GM23338 (cell line): Measurements from ENCODE around the gene SMIM44. TPM values are rescaled to one million over a fixed set of nuclear protein-coding genes. Genes with fewer than 3 reads are reported as not detected.

Source experiments
- ATAC-seq: fragments of 200-7000 bp; cut with Tn5 transposase; 3 replicates; pipeline ENCODE4 v1.9.1; 2020
- DNase-seq: peaks from one replicate; pipeline ENCODE4 v3.0.0-alpha.2; 2015; ENCODE audit warnings: low spot score
- H2AFZ ChIP-seq: fragments of 200-600 bp; sonication (generic); 2 replicates; pipeline ENCODE4 v1.8.0; 2016; ENCODE audit warnings: antibody characterized with exemption, mild to moderate bottlenecking, moderate library complexity
- H3F3A ChIP-seq: fragments of 200-600 bp; sonication (generic); replicated peaks from 2 replicates; pipeline ENCODE4 v1.8.0; 2017; ENCODE audit warnings: antibody characterized with exemption, mixed run types, low read depth
- H3K27ac ChIP-seq: fragments of 200-600 bp; sonication (generic); 2 replicates; pipeline ENCODE4 v1.6.1; 2016; ENCODE audit warnings: low read depth
- H3K27me3 ChIP-seq: fragments of 200-600 bp; sonication (generic); 2 replicates; pipeline ENCODE4 v1.8.0; 2016; ENCODE audit warnings: mild to moderate bottlenecking, mixed run types, moderate library complexity; ENCODE audit not compliant: insufficient read depth
- H3K36me3 ChIP-seq: fragments of 200-600 bp; sonication (generic); 2 replicates; pipeline ENCODE4 v1.8.0; 2016; ENCODE audit warnings: mild to moderate bottlenecking; ENCODE audit not compliant: insufficient read depth
- H3K4me1 ChIP-seq: fragments of 200-600 bp; sonication (generic); 2 replicates; pipeline ENCODE4 v1.8.0; 2016; ENCODE audit warnings: mild to moderate bottlenecking, moderate library complexity; ENCODE audit not compliant: insufficient read depth
- H3K4me2 ChIP-seq: fragments of 200-600 bp; sonication (generic); 2 replicates; pipeline ENCODE4 v1.7.1; 2017; ENCODE audit warnings: mixed run types
- H3K4me3 ChIP-seq: fragments of 200-600 bp; sonication (generic); 2 replicates; pipeline ENCODE4 v1.6.1; 2016; ENCODE audit warnings: mixed run types
- H3K79me2 ChIP-seq: fragments of 200-600 bp; sonication (generic); replicated peaks from 2 replicates; pipeline ENCODE4 v1.8.0; 2017; ENCODE audit warnings: mild to moderate bottlenecking; ENCODE audit not compliant: insufficient read depth
- H3K9me2 ChIP-seq: fragments of 200-600 bp; sonication (generic); 2 replicates; pipeline ENCODE4 v1.8.0; 2017; ENCODE audit not compliant: insufficient read depth
- H4K20me1 ChIP-seq: fragments of 200-600 bp; sonication (generic); replicated peaks from 2 replicates; pipeline ENCODE4 v1.8.0; 2017; ENCODE audit warnings: mild to moderate bottlenecking; ENCODE audit not compliant: insufficient read depth
- H3K27ac Mint-ChIP-seq: 2 replicates; pipeline ENCODE4 v1.8.0; 2020; ENCODE audit warnings: inconsistent platforms, mild to moderate bottlenecking, moderate library complexity, mixed read lengths
- H3K27me3 Mint-ChIP-seq: 3 replicates; pipeline ENCODE4 v1.8.0; 2022; ENCODE audit warnings: low read depth, mild to moderate bottlenecking, moderate library complexity, mixed read lengths, inconsistent platforms; ENCODE audit not compliant: insufficient read depth, poor library complexity
- H3K36me3 Mint-ChIP-seq: 3 replicates; pipeline ENCODE4 v1.8.0; 2021; ENCODE audit warnings: low read depth, mild to moderate bottlenecking, inconsistent platforms, moderate library complexity, mixed read lengths
- H3K4me1 Mint-ChIP-seq: 3 replicates; pipeline ENCODE4 v1.8.0; 2020; ENCODE audit warnings: mild to moderate bottlenecking, inconsistent platforms, mixed read lengths
- H3K4me3 Mint-ChIP-seq: 3 replicates; pipeline ENCODE4 v1.8.0; 2021; ENCODE audit warnings: moderate library complexity, mild to moderate bottlenecking, inconsistent platforms, mixed read lengths
- H3K9me3 Mint-ChIP-seq: 3 replicates; pipeline ENCODE4 v1.8.0; 2020; ENCODE audit warnings: moderate library complexity, mild to moderate bottlenecking, inconsistent platforms, mixed read lengths
- CREB1 ChIP-seq: fragments of 250-450 bp; sonication (Bioruptor Pico); IDR thresholded peaks from 2 replicates; pipeline ENCODE4 v1.5.0; 2020; ENCODE audit warnings: low read depth, mild to moderate bottlenecking, moderate library complexity
- EZH2 ChIP-seq: fragments of 200-600 bp; sonication (generic); IDR thresholded peaks from one replicate; pipeline ENCODE4 v1.8.0; 2017; ENCODE audit warnings: antibody characterized with exemption, mild to moderate bottlenecking, low read depth; ENCODE audit not compliant: unreplicated experiment
- EZH2phosphoT487 ChIP-seq: fragments of 200-600 bp; sonication (generic); IDR thresholded peaks from one replicate; pipeline ENCODE4 v1.8.1; 2018; ENCODE audit warnings: antibody characterized with exemption; ENCODE audit not compliant: unreplicated experiment
- JUNB ChIP-seq: IDR thresholded peaks from one replicate; pipeline ENCODE4 v1.6.1; 2016; ENCODE audit warnings: antibody characterized with exemption; ENCODE audit not compliant: unreplicated experiment
- NANOG ChIP-seq: IDR thresholded peaks from 2 replicates; pipeline ENCODE4 v1.6.1; 2016; ENCODE audit warnings: antibody characterized with exemption, borderline replicate concordance
- STAT1 ChIP-seq: IDR thresholded peaks from one replicate; pipeline ENCODE4 v1.6.1; 2016; ENCODE audit warnings: antibody characterized with exemption; ENCODE audit not compliant: unreplicated experiment
- ZNF114 ChIP-seq: fragments of 250-450 bp; sonication (Bioruptor Pico); IDR thresholded peaks from 2 replicates; pipeline ENCODE4 v1.5.0; 2020; ENCODE audit warnings: mild to moderate bottlenecking, moderate library complexity
- ZNF331 ChIP-seq: fragments of 250-450 bp; sonication (Bioruptor Pico); IDR thresholded peaks from 2 replicates; pipeline ENCODE4 v1.5.0; 2020; ENCODE audit warnings: low read depth, mild to moderate bottlenecking, moderate library complexity
- ZNF462 ChIP-seq: fragments of 250-450 bp; sonication (Bioruptor Pico); IDR thresholded peaks from 2 replicates; pipeline ENCODE4 v1.5.0; 2020; ENCODE audit warnings: mild to moderate bottlenecking, moderate library complexity
- polyA plus RNA-seq: library from polyadenylated mRNA; unstranded; fragments of >200 nt; fragmentation: Nextera tagmentation; extraction: Ambion mirVana; gene quantifications from 2 replicates; pipeline ENCODE4 v1.2.1, GENCODE V29; 2016
- total RNA-seq: library from RNA; depleted of rRNA; stranded (reverse); fragments of >200 nt; shearing (Covaris generic); gene quantifications from 2 replicates; pipeline ENCODE4 v1.2.3, GENCODE V29; 2014
- TF ChIP-seq, protein P1 (sequence below), 2 experiments: fragments of 200-600 bp in 1 of 2; sonication (generic) in 1 of 2; conservative IDR thresholded peaks; 2 replicates each; pipeline versions ENCODE4 v1.5.1 to v1.6.1; 2016 to 2017; ENCODE audit warnings: antibody characterized with exemption in 2 of 2, low read depth in 2 of 2, mild to moderate bottlenecking in 2 of 2, moderate library complexity in 1 of 2
- TF ChIP-seq, protein P2 (sequence below): IDR thresholded peaks from 2 replicates; pipeline ENCODE4 v1.6.1; 2016; ENCODE audit warnings: antibody characterized with exemption

Gene SMIM44
- total and polyA plus RNA-seq, 2 experiments from 2014 or later, result not detected

- H3K9me3 Mint-ChIP-seq, result no peaks in the 10 kb centered on the region
- H3K27ac ChIP-seq, result no peak overlapping the region
- no peak for DNase-seq
- no peak overlapping the region for H3K4me3 ChIP-seq
- TF ChIP-seq ZNF114 (CRISPR knock-in tag) (no peak), CREB1 (no peak), STAT1 (no peak), JUNB (no peak), EZH2phosphoT487 (no peak), EZH2 (no peak), ZNF331 (CRISPR knock-in tag) (no peak), NANOG (no peak), ZNF462 (no peak)
- TF ChIP-seq, protein P1, sequence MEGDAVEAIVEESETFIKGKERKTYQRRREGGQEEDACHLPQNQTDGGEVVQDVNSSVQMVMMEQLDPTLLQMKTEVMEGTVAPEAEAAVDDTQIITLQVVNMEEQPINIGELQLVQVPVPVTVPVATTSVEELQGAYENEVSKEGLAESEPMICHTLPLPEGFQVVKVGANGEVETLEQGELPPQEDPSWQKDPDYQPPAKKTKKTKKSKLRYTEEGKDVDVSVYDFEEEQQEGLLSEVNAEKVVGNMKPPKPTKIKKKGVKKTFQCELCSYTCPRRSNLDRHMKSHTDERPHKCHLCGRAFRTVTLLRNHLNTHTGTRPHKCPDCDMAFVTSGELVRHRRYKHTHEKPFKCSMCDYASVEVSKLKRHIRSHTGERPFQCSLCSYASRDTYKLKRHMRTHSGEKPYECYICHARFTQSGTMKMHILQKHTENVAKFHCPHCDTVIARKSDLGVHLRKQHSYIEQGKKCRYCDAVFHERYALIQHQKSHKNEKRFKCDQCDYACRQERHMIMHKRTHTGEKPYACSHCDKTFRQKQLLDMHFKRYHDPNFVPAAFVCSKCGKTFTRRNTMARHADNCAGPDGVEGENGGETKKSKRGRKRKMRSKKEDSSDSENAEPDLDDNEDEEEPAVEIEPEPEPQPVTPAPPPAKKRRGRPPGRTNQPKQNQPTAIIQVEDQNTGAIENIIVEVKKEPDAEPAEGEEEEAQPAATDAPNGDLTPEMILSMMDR (conservative IDR thresholded peaks at IDR 0.05; ENCODE audit: low read depth in 2 of 2), result no peak
- TF ChIP-seq, protein P2, sequence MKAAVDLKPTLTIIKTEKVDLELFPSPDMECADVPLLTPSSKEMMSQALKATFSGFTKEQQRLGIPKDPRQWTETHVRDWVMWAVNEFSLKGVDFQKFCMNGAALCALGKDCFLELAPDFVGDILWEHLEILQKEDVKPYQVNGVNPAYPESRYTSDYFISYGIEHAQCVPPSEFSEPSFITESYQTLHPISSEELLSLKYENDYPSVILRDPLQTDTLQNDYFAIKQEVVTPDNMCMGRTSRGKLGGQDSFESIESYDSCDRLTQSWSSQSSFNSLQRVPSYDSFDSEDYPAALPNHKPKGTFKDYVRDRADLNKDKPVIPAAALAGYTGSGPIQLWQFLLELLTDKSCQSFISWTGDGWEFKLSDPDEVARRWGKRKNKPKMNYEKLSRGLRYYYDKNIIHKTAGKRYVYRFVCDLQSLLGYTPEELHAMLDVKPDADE, result no peak
- H3K36me3 Mint-ChIP-seq, result peaks cover 40% of the 10 kb centered on the region; the same call in 2 of the 3 replicates
- peaks cover 8% of the 10 kb centered on the region for H3K27me3 Mint-ChIP-seq
- no peaks in the 10 kb centered on the region for H3K27me3 ChIP-seq
- ATAC-seq, result no peak
- peaks cover 5% of the 10 kb centered on the region; the same call in 1 of the 2 replicates for H3K36me3 ChIP-seq
- no peak overlapping the region for H2AFZ ChIP-seq
- no peaks in the 10 kb centered on the region for H3K4me1 Mint-ChIP-seq
- H3K4me1 ChIP-seq, result no peaks in the 10 kb centered on the region
- no peaks in the 10 kb centered on the region for H4K20me1 ChIP-seq
- H3K9me2 ChIP-seq, result no peaks in the 10 kb centered on the region
- no peak overlapping the region for H3K27ac Mint-ChIP-seq
- H3K79me2 ChIP-seq, result no peaks in the 10 kb centered on the region
- H3K4me3 Mint-ChIP-seq, result no peak overlapping the region
- H3F3A ChIP-seq, result 0 out of 2 replicates have a peak, but pooled peaks cover 4% of the 10 kb centered on the region
- H3K4me2 ChIP-seq, result no peak overlapping the region
Measured at GRCh38 chr19:3491396-3492119, 8.3 kb upstream of the SMIM44 start.
